Activated CD4-positive, alpha-beta T cell treated with anti-CD3 and anti-CD28 coated beads, Interleukin-2, amount 50 U/mL, for 24 hours (primary cell): Measurements from ENCODE around the gene HIVEP3.

Experiments used
- DNase-seq, 2 donors: peaks; one replicate each; pipeline ENCODE4 v3.0.0-alpha.2; 2020; ENCODE audit warnings: low read depth in 1 of 2, low spot score in 1 of 2

The HIVEP3 gene

GRCh38 chr1:41621256-41621655, 297.5 kb downstream of the HIVEP3 start:
- DNase-seq = no peak

GRCh38 chr1:41620365-41621169, 298.2 kb downstream of the HIVEP3 start:
- DNase-seq = no peak

GRCh38 chr1:41619511-41620364, 299.0 kb downstream of the HIVEP3 start:
- DNase-seq = no peak

GRCh38 chr1:41618871-41619270, 299.9 kb downstream of the HIVEP3 start:
- no peak for DNase-seq

- no peak for DNase-seq
Observed at GRCh38 chr1:41618066-41618825, 300.5 kb downstream of the HIVEP3 start.

- no peak for DNase-seq
Observed at GRCh38 chr1:41617336-41617735, 301.4 kb downstream of the HIVEP3 start.

GRCh38 chr1:41616563-41616962, 302.2 kb downstream of the HIVEP3 start:
- DNase-seq = no peak

GRCh38 chr1:41615981-41616380, 302.7 kb downstream of the HIVEP3 start:
- no peak for DNase-seq

- no peak for DNase-seq
Observed at GRCh38 chr1:41615316-41615715, 303.4 kb downstream of the HIVEP3 start.

GRCh38 chr1:41614818-41615217, 303.9 kb downstream of the HIVEP3 start:
- DNase-seq = no peak

- DNase-seq = no peak
Observed at GRCh38 chr1:41613689-41614574, 304.8 kb downstream of the HIVEP3 start.

- DNase-seq = no peak
Observed at GRCh38 chr1:41612953-41613352, 305.8 kb downstream of the HIVEP3 start.

GRCh38 chr1:41611932-41612450, 306.7 kb downstream of the HIVEP3 start:
- no peak for DNase-seq

- no peak for DNase-seq
Observed at GRCh38 chr1:41611068-41611931, 307.4 kb downstream of the HIVEP3 start.

GRCh38 chr1:41610361-41610760, 308.4 kb downstream of the HIVEP3 start:
- DNase-seq = no peak

- no peak for DNase-seq
Observed at GRCh38 chr1:41609166-41609883, 309.4 kb downstream of the HIVEP3 start.

- DNase-seq = no peak
Observed at GRCh38 chr1:41608211-41608610, 310.5 kb downstream of the HIVEP3 start.

GRCh38 chr1:41607808-41608207, 310.9 kb downstream of the HIVEP3 start:
- no peak for DNase-seq

- no peak for DNase-seq
Observed at GRCh38 chr1:41599912-41600311, 318.8 kb downstream of the HIVEP3 start.
